HEK293 (cell line): ENCODE results near the gene LYST.

Experiments used
- REST ChIP-seq: fragments of 450-650 bp; formaldehyde crosslinking; IDR thresholded peaks from 2 replicates; pipeline ENCODE4 v1.5.1; 2016; ENCODE audit warnings: missing biosample characterization, missing genetic modification characterization
- ZNF354C ChIP-seq: fragments of 450-650 bp; formaldehyde crosslinking; IDR thresholded peaks from 2 replicates; pipeline ENCODE4 v1.5.1; 2016; ENCODE audit warnings: missing biosample characterization, missing genetic modification characterization, low read depth, borderline replicate concordance

GRCh38 chr1:235708390-235708962 lies 158.2 kb downstream of the LYST start:
- TF ChIP-seq ZNF354C (tag by site-specific recombination) (no peak), REST (tag by site-specific recombination) (no peak)
